Neural crest cell (in vitro differentiated cells): ENCODE data around the gene NFASC. TPM values are rescaled to one million over a fixed set of nuclear protein-coding genes. Genes with fewer than 3 reads are reported as not detected.

Source experiments
- DNase-seq: peaks from one replicate; pipeline ENCODE4 v3.0.0; 2021; ENCODE audit warnings: low read depth, mixed read lengths, low spot score
- H3K27ac Mint-ChIP-seq: one replicate; pipeline ENCODE4 v1.8.0; 2021; ENCODE audit warnings: mild to moderate bottlenecking, mixed read lengths; ENCODE audit not compliant: unreplicated experiment
- H3K27me3 Mint-ChIP-seq: 2 replicates; pipeline ENCODE4 v1.8.0; 2021; ENCODE audit warnings: low read depth, mild to moderate bottlenecking, mixed read lengths
- H3K36me3 Mint-ChIP-seq: 2 replicates; pipeline ENCODE4 v1.8.0; 2021; ENCODE audit warnings: low read depth, mild to moderate bottlenecking, mixed read lengths
- H3K4me1 Mint-ChIP-seq: 2 replicates; pipeline ENCODE4 v1.8.0; 2021; ENCODE audit warnings: mixed read lengths
- H3K4me3 Mint-ChIP-seq: one replicate; pipeline ENCODE4 v1.8.0; 2021; ENCODE audit warnings: mild to moderate bottlenecking, mixed read lengths
- H3K9me3 Mint-ChIP-seq: 2 replicates; pipeline ENCODE4 v1.8.0; 2021; ENCODE audit warnings: mixed read lengths
- long read RNA-seq: library from polyadenylated mRNA; unstranded; transcript quantifications from one replicate; pipeline ENCODE4 v2.0.0, GENCODE V29; 2020
- total RNA-seq: library from RNA; stranded (reverse); gene quantifications from 2 replicates; pipeline ENCODE4 v1.2.1, GENCODE V29; 2021
- TF ChIP-seq, protein P1 (sequence below): fragments of 200-600 bp; sonication (generic); conservative IDR thresholded peaks from 2 replicates; pipeline ENCODE4 v1.5.0; 2021; ENCODE audit warnings: antibody characterized with exemption, mild to moderate bottlenecking

NFASC gene
- 11.1 and 12.9 TPM in 2 replicates for total RNA-seq
- long read RNA-seq, partial matches to known transcripts: 0 of 3 reads
- long read RNA-seq, other reads (novel, unspliced or antisense): 3 of 3 reads

DNA sequence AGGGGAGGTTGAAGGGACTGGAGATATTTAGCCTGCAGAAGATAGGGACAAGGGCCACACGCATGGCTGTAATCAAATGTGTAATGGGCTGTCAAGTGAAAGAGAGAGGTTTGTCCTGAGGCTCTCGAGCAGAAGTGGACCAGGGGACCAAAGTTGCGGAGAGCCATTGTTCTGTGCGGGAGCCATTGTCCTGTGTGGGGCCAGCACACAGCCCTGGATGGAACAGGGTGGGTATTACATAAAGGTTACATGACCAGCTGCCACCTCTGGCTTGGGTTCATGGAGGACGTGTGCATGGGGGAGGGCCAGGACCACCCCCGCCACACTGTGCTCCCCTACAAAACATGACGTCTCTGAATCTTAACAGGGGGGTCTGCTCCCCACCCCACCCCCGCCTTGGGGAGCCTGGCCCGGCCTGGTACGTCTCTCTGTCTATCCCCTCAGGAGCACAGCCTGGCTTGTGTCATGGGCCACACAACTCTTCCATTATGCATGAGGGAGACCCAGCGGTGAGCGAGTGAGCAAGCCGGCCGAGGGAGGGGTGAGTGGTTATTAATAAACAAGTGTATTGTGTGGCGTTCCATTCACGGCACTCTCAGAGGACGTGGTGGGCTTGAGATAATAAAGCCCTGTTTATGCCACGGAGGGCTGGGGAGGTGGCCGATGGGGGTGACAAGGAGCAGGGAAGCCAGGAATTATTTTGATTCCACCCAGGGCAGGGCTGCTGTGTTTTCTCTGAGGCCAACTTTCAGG lies at the start of gene NFASC:
TSS of gene NFASC (plus strand) at position 703 of the 753 bp plus-strand sequence. CDS start 73,454 bp downstream, outside the sequence.
- Mint-ChIP-seq H3K27ac (peak within 1 kb of the TSS; percentile 81), H3K4me1 (peaks cover 27% of the 10 kb centered on the region), H3K36me3 (no peaks in the 10 kb centered on the region), H3K27me3 (peaks cover 56% of the 10 kb centered on the region), H3K9me3 (no peaks in the 10 kb centered on the region), H3K4me3 (peak within 1 kb of the TSS; percentile 68)
- TF ChIP-seq, protein P1, sequence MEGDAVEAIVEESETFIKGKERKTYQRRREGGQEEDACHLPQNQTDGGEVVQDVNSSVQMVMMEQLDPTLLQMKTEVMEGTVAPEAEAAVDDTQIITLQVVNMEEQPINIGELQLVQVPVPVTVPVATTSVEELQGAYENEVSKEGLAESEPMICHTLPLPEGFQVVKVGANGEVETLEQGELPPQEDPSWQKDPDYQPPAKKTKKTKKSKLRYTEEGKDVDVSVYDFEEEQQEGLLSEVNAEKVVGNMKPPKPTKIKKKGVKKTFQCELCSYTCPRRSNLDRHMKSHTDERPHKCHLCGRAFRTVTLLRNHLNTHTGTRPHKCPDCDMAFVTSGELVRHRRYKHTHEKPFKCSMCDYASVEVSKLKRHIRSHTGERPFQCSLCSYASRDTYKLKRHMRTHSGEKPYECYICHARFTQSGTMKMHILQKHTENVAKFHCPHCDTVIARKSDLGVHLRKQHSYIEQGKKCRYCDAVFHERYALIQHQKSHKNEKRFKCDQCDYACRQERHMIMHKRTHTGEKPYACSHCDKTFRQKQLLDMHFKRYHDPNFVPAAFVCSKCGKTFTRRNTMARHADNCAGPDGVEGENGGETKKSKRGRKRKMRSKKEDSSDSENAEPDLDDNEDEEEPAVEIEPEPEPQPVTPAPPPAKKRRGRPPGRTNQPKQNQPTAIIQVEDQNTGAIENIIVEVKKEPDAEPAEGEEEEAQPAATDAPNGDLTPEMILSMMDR: no peak
- peak; percentile 52 for DNase-seq

DNA sequence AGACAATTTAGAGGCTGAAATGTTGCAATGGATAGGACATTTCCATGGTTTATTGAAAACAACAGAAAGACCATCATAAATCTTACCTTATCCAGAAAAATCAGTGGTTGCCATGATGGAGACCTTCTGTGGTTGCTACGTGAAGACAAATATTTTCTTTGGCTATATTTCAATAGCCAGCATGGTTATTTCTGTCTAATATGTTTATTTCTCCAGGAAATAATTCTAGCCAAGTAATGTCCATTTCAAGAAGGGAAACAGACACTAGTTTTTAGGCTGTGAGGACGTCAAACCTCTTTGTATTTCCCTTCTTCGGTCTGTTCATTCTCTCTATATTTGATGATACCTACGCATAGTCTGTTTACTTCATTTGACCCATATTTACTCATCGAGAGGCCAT lies 49.2 kb upstream of the NFASC start:
- Mint-ChIP-seq H3K4me3 (no peak overlapping the region), H3K27ac (no peak overlapping the region), H3K9me3 (no peaks in the 10 kb centered on the region), H3K4me1 (peaks cover 5% of the 10 kb centered on the region), H3K36me3 (no peaks in the 10 kb centered on the region), H3K27me3 (peaks cover 39% of the 10 kb centered on the region)
- TF ChIP-seq, protein P1: no peak
- no peak for DNase-seq

DNA sequence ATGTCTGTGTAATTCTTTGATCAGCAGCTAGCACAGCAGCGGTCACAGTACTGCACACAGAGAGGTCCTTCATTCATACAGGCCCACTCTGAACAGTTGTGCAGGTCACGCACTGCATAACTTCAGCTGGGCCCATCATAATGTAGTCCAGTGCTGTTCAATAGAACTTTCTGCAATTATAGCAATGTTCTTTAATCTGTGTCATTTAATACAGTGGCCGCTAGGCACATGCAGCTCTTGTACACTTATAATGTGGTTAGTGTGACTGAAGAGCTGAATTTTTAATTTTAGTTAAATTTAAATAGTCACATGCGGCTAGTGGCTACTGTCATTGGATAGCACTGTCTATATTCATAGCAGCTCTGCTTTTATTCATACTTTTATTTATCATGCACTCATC lies 48.7 kb upstream of the NFASC start:
- Mint-ChIP-seq H3K4me1 (peaks cover 5% of the 10 kb centered on the region), H3K4me3 (no peak overlapping the region), H3K27me3 (peaks cover 42% of the 10 kb centered on the region), H3K27ac (no peak overlapping the region), H3K9me3 (no peaks in the 10 kb centered on the region), H3K36me3 (no peaks in the 10 kb centered on the region)
- TF ChIP-seq, protein P1: no peak
- DNase-seq: no peak

DNA sequence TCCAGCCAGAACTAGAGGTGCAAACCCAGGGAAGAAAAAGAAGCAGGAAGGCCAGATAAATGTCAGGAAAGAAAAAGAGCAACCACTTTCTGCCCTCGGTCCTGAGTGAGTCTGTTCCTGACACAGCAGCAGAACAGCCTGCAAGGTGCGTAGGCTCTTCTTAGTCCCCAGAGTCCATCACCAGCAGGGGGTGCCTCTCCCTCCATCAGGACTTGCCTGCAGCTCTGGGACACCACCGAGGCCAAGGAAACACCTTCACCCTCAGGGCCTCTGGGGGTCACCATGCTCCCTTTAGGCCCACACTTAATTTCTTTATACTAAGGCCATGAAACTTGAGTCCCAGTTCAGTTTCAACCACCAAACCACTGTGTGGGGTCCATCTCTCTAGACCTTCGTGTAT lies 43.7 kb upstream of the NFASC start:
- Mint-ChIP-seq H3K27me3 (peaks cover 72% of the 10 kb centered on the region), H3K4me3 (no peak overlapping the region), H3K9me3 (no peaks in the 10 kb centered on the region), H3K27ac (no peak overlapping the region), H3K4me1 (peaks cover 17% of the 10 kb centered on the region), H3K36me3 (no peaks in the 10 kb centered on the region)
- TF ChIP-seq, protein P1: peak; percentile 39
- peak; percentile 20 for DNase-seq

DNA sequence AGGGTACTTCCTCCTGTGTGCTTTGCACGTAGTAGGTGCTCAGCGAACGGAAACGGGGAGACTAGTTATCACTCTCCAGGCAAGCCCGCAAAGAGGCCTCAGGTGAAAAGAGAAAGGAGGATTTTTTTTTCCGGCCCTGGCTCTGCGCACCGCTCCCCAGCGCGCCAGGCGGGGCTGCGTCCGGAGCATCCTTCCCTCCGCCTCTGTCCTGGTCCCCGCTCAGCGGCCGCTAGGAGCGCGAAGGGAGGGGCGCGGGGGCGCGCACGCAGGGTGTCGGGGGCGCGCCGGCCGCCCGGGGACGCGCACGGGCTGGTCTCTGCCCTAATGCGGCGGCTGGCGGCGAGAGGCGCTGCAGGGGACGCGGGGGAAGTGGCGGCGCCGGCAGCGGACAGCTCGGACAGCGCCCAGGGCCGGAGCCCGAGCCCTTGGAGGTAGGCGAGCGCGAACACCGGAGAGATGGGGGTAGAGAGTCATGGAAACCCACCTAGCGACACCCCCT lies 42.3 kb upstream of the NFASC start:
- TF ChIP-seq, protein P1: peak; percentile 44
- Mint-ChIP-seq H3K27me3 (peaks cover 70% of the 10 kb centered on the region), H3K36me3 (no peaks in the 10 kb centered on the region), H3K9me3 (no peaks in the 10 kb centered on the region), H3K27ac (no peak overlapping the region), H3K4me1 (peaks cover 17% of the 10 kb centered on the region), H3K4me3 (peak overlapping the region; percentile 69)
- peak; percentile 83 for DNase-seq
